ENCODE measurements around the gene CELSR2. TPM values are rescaled to one million over a fixed set of nuclear protein-coding genes. Genes with fewer than 3 reads are reported as not detected.

CELSR2 gene
- total RNA-seq, 4 donors from 2014 or later, result 0.26 to 9.6 (median 5.4) TPM

DNA sequence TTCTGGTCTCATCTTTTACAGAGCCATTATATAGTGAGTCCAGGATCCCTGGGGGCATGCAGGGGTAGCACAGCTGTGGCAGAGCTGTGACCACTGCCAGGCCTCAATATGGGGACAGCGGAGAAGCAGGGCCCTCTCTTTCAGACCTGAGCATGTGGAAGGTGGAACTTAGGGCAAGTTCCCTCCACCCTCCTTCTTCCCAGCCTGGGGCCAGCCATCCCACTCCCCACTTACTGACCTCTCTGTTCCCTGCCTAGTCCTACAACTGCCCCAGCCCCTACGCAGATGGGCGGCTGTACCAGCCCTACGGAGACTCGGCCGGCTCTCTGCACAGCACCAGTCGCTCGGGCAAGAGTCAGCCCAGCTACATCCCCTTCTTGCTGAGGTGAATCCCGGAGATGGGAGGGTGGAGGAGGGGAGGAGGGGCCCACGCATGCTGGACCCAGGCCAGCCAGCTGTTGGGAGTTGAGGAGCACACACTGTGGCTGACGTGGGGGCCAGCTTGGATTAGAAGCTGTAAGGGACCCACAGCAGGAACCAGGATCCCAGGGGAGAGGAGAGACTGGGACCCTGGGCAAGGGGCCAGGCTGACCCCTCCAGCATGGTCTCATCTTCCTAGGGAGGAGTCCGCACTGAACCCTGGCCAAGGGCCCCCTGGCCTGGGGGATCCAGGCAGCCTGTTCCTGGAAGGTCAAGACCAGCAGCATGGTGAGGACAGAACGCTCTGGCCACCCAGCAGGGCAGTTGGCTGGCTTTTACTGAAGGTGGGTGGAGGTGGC, 22.9 kb downstream of the CELSR2 start:
- Histone ChIP-seq H3K36me3 (no peaks in the 10 kb centered on the region), H3K4me1 (no peaks in the 10 kb centered on the region), H3K9me3 (no peaks in the 10 kb centered on the region), H3K27me3 (no peaks in the 10 kb centered on the region), H3K4me3 (no peak overlapping the region), H3K27ac (no peak overlapping the region)
- TF ChIP-seq, protein P1, sequence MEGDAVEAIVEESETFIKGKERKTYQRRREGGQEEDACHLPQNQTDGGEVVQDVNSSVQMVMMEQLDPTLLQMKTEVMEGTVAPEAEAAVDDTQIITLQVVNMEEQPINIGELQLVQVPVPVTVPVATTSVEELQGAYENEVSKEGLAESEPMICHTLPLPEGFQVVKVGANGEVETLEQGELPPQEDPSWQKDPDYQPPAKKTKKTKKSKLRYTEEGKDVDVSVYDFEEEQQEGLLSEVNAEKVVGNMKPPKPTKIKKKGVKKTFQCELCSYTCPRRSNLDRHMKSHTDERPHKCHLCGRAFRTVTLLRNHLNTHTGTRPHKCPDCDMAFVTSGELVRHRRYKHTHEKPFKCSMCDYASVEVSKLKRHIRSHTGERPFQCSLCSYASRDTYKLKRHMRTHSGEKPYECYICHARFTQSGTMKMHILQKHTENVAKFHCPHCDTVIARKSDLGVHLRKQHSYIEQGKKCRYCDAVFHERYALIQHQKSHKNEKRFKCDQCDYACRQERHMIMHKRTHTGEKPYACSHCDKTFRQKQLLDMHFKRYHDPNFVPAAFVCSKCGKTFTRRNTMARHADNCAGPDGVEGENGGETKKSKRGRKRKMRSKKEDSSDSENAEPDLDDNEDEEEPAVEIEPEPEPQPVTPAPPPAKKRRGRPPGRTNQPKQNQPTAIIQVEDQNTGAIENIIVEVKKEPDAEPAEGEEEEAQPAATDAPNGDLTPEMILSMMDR (IDR thresholded peaks at IDR 0.05), result no peak
- no peak for TF ChIP-seq POLR2A (IDR thresholded peaks at IDR 0.05)
- peak in 1 of 2 donors; percentile 16 for DNase-seq
- intact Hi-C loops (cut with DNase I; ENCODE audit: low total_unique reads), result no loop called here

DNA sequence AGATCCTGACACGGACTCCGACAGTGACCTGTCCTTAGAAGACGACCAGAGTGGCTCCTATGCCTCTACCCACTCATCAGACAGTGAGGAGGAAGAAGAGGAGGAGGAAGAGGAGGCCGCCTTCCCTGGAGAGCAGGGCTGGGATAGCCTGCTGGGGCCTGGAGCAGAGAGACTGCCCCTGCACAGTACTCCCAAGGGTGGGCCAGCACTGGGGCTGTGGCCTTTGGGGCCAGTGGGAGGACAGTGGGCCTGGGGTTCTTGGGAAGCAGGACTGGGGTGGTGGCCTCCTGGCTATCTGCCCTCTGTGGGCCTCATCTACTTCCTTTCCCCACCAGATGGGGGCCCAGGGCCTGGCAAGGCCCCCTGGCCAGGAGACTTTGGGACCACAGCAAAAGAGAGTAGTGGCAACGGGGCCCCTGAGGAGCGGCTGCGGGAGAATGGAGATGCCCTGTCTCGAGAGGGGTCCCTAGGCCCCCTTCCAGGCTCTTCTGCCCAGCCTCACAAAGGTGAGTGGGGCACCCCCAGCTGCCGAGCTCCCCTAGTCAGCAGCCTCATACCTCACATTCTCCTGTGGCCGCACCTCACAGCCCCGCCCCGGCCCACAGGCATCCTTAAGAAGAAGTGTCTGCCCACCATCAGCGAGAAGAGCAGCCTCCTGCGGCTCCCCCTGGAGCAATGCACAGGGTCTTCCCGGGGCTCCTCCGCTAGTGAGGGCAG, 23.6 kb downstream of the CELSR2 start:
- intact Hi-C loops (cut with DNase I; ENCODE audit: low total_unique reads), result no loop called here
- DNase-seq, result no peak
- H3K36me3 ChIP-seq, result no peaks in the 10 kb centered on the region
- no peak overlapping the region for H3K27ac ChIP-seq
- no peaks in the 10 kb centered on the region for H3K4me1 ChIP-seq
- no peak overlapping the region for H3K4me3 ChIP-seq
- H3K27me3 ChIP-seq, result no peaks in the 10 kb centered on the region
- TF ChIP-seq, protein P1 (IDR thresholded peaks at IDR 0.05), result no peak
- TF ChIP-seq POLR2A (IDR thresholded peaks at IDR 0.05), result no peak
- no peaks in the 10 kb centered on the region for H3K9me3 ChIP-seq

DNA sequence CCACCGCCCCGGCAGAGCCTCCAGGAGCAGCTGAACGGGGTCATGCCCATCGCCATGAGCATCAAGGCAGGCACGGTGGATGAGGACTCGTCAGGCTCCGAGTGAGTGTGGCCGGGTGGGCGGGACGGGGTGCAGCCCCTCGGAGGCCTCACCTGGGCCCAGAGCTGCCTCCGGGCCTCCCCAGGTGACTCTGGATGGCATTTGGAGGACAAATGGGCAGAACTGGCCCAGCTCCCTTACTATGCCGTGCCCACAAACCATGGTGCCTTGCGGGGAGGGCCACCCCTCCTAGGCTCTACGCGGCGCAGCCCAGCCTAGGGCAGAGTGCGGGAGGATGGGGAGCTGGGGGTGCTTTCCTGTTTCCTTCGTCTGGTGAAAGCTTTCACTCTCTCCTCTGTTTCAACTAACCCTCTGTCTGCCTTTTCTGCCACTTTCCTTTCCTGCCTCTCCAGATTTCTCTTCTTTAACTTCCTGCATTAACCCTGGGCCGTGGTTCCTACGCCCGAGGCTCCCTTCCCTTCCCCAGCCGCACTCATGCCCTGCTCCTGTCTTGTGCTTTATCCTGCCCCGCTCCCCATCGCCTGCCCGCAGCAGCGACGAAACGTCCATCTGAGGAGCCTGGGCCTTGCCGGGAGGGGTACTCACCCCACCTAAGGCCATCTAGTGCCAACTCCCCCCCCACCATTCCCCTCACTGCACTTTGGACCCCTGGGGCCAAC, 24.4 kb downstream of the CELSR2 start:
- intact Hi-C loops (cut with DNase I; ENCODE audit: low total_unique reads), result no loop called here
- no peaks in the 10 kb centered on the region for H3K27me3 ChIP-seq
- H3K4me3 ChIP-seq, result no peak overlapping the region
- peak overlapping the region in 1 of 2 donors; percentile 74 for H3K27ac ChIP-seq
- H3K4me1 ChIP-seq, result no peaks in the 10 kb centered on the region
- H3K9me3 ChIP-seq, result no peaks in the 10 kb centered on the region
- no peaks in the 10 kb centered on the region for H3K36me3 ChIP-seq
- DNase-seq, result no peak
- no peak for TF ChIP-seq POLR2A (IDR thresholded peaks at IDR 0.05)

DNA sequence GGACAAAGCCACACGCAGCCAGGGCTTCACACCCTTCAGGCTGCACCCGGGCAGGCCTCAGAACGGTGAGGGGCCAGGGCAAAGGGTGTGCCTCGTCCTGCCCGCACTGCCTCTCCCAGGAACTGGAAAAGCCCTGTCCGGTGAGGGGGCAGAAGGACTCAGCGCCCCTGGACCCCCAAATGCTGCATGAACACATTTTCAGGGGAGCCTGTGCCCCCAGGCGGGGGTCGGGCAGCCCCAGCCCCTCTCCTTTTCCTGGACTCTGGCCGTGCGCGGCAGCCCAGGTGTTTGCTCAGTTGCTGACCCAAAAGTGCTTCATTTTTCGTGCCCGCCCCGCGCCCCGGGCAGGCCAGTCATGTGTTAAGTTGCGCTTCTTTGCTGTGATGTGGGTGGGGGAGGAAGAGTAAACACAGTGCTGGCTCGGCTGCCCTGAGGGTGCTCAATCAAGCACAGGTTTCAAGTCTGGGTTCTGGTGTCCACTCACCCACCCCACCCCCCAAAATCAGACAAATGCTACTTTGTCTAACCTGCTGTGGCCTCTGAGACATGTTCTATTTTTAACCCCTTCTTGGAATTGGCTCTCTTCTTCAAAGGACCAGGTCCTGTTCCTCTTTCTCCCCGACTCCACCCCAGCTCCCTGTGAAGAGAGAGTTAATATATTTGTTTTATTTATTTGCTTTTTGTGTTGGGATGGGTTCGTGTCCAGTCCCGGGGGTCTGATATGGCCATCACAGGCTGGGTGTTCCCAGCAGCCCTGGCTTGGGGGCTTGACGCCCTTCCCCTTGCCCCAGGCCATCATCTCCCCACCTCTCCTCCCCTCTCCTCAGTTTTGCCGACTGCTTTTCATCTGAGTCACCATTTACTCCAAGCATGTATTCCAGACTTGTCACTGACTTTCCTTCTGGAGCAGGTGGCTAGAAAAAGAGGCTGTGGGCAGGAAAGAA, 25.5 kb downstream of the CELSR2 start:
- intact Hi-C loops (cut with DNase I; ENCODE audit: low total_unique reads), result no loop called here
- TF ChIP-seq, protein P1 (IDR thresholded peaks at IDR 0.05), result no peak
- TF ChIP-seq POLR2A (IDR thresholded peaks at IDR 0.05), result no peak
- Histone ChIP-seq H3K36me3 (no peaks in the 10 kb centered on the region), H3K4me1 (no peaks in the 10 kb centered on the region), H3K4me3 (no peak overlapping the region), H3K27me3 (no peaks in the 10 kb centered on the region), H3K9me3 (no peaks in the 10 kb centered on the region), H3K27ac (peak overlapping the region in 1 of 2 donors; percentile 74)
- peak; percentile 13 to 76 for DNase-seq

All from uterus (tissue), 4 donors.